ENCODE measurements around the gene PMS2. TPM values are rescaled to one million over a fixed set of nuclear protein-coding genes. Genes with fewer than 3 reads are reported as not detected.

The PMS2 gene
- total and polyA plus RNA-seq, 10 of the 15 experiments (the other 5 are each of a cell fraction or from before 2014, with no cell fraction given) = 3.6 to 25.4 (median 18.0) TPM

GRCh38 chr7:6012355-6013104 lies 3.7 kb upstream of the PMS2 start (continued):
- TF ChIP-seq SREBF2 (IDR thresholded peaks at IDR 0.05; ENCODE audit: low read length) (no peak), ASH2L (IDR thresholded peaks at IDR 0.05; ENCODE audit: borderline replicate concordance, low read depth) (no peak), TCF12 (IDR thresholded peaks at IDR 0.05; ENCODE audit: low read depth, low read length) (no peak), CTCF (IDR thresholded peaks at IDR 0.05 in 2 of 3, conservative IDR thresholded peaks at IDR 0.05 in 1 of 3; ENCODE audit: control insufficient read depth in 2 of 3, extremely low read depth in 1 of 3, insufficient read depth in 1 of 3, low read depth in 3 of 3, low read length in 3 of 3) (no peak), BHLHE40 (IDR thresholded peaks at IDR 0.05; ENCODE audit: borderline replicate concordance in 1 of 2, low read depth in 2 of 2, low read length in 1 of 2) (no peak), TBL1XR1 (IDR thresholded peaks at IDR 0.05; ENCODE audit: low read depth, low read length) (no peak), POLR2AphosphoS5 (IDR thresholded peaks at IDR 0.05; ENCODE audit: low read length) (no peak), KLF5 (IDR thresholded peaks at IDR 0.05; ENCODE audit: partially characterized antibody) (no peak)
- TF ChIP-seq, protein P1, sequence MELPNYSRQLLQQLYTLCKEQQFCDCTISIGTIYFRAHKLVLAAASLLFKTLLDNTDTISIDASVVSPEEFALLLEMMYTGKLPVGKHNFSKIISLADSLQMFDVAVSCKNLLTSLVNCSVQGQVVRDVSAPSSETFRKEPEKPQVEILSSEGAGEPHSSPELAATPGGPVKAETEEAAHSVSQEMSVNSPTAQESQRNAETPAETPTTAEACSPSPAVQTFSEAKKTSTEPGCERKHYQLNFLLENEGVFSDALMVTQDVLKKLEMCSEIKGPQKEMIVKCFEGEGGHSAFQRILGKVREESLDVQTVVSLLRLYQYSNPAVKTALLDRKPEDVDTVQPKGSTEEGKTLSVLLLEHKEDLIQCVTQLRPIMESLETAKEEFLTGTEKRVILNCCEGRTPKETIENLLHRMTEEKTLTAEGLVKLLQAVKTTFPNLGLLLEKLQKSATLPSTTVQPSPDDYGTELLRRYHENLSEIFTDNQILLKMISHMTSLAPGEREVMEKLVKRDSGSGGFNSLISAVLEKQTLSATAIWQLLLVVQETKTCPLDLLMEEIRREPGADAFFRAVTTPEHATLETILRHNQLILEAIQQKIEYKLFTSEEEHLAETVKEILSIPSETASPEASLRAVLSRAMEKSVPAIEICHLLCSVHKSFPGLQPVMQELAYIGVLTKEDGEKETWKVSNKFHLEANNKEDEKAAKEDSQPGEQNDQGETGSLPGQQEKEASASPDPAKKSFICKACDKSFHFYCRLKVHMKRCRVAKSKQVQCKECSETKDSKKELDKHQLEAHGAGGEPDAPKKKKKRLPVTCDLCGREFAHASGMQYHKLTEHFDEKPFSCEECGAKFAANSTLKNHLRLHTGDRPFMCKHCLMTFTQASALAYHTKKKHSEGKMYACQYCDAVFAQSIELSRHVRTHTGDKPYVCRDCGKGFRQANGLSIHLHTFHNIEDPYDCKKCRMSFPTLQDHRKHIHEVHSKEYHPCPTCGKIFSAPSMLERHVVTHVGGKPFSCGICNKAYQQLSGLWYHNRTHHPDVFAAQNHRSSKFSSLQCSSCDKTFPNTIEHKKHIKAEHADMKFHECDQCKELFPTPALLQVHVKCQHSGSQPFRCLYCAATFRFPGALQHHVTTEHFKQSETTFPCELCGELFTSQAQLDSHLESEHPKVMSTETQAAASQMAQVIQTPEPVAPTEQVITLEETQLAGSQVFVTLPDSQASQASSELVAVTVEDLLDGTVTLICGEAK (IDR thresholded peaks at IDR 0.05; ENCODE audit: borderline replicate concordance) = no peak
- TF ChIP-seq, protein P2, sequence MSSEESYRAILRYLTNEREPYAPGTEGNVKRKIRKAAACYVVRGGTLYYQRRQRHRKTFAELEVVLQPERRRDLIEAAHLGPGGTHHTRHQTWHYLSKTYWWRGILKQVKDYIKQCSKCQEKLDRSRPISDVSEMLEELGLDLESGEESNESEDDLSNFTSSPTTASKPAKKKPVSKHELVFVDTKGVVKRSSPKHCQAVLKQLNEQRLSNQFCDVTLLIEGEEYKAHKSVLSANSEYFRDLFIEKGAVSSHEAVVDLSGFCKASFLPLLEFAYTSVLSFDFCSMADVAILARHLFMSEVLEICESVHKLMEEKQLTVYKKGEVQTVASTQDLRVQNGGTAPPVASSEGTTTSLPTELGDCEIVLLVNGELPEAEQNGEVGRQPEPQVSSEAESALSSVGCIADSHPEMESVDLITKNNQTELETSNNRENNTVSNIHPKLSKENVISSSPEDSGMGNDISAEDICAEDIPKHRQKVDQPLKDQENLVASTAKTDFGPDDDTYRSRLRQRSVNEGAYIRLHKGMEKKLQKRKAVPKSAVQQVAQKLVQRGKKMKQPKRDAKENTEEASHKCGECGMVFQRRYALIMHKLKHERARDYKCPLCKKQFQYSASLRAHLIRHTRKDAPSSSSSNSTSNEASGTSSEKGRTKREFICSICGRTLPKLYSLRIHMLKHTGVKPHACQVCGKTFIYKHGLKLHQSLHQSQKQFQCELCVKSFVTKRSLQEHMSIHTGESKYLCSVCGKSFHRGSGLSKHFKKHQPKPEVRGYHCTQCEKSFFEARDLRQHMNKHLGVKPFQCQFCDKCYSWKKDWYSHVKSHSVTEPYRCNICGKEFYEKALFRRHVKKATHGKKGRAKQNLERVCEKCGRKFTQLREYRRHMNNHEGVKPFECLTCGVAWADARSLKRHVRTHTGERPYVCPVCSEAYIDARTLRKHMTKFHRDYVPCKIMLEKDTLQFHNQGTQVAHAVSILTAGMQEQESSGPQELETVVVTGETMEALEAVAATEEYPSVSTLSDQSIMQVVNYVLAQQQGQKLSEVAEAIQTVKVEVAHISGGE (CRISPR knock-in tag; IDR thresholded peaks at IDR 0.05) = no peak
